Activated T-cell treated with anti-CD3 and anti-CD28 coated beads, Interleukin-2, amount 50 U/mL, for 72 hours (primary cell): Measurements from ENCODE around the gene GEMIN7. TPM values are rescaled to one million over a fixed set of nuclear protein-coding genes. Genes with fewer than 3 reads are reported as not detected.

Source experiments
- ATAC-seq, 2 donors: fragments of 150-1000 bp; cut with Tn5 transposase; replicated peaks in 1 of 2; 2 replicates each; pipeline ENCODE4 v1.10.0; 2021; ENCODE audit warnings: moderate library complexity in 2 of 2, mild to moderate bottlenecking in 1 of 2
- DNase-seq, 2 donors: peaks; one replicate each; pipeline ENCODE4 v3.0.0; 2021 to 2022; ENCODE audit warnings: mixed read lengths in 1 of 2
- H3K27ac Mint-ChIP-seq: one replicate; pipeline ENCODE4 v1.8.0; 2022; ENCODE audit warnings: mild to moderate bottlenecking, moderate library complexity, mixed read lengths
- H3K27me3 Mint-ChIP-seq: one replicate; pipeline ENCODE4 v1.8.0; 2022; ENCODE audit warnings: low read depth, mixed read lengths
- H3K36me3 Mint-ChIP-seq, 2 donors: one replicate each; pipeline ENCODE4 v1.8.0; 2022; ENCODE audit warnings: mixed read lengths in 2 of 2, mild to moderate bottlenecking in 1 of 2; ENCODE audit not compliant: insufficient read depth in 2 of 2
- H3K4me1 Mint-ChIP-seq: one replicate; pipeline ENCODE4 v1.8.0; 2022; ENCODE audit warnings: low read depth, mixed read lengths
- H3K4me3 Mint-ChIP-seq, 2 donors: one replicate each; pipeline ENCODE4 v1.8.0; 2022; ENCODE audit warnings: mild to moderate bottlenecking in 2 of 2, mixed read lengths in 2 of 2, moderate library complexity in 2 of 2
- H3K9me3 Mint-ChIP-seq, 2 donors: one replicate each; pipeline ENCODE4 v1.8.0; 2022; ENCODE audit warnings: mixed read lengths in 2 of 2
- total RNA-seq, 2 donors: library from RNA; stranded (reverse); gene quantifications; one replicate each; pipeline ENCODE4 v1.2.3, GENCODE V29; 2022

Gene GEMIN7
- total RNA-seq, 2 donors from 2014 or later: 26.4 to 28.1 TPM

DNA sequence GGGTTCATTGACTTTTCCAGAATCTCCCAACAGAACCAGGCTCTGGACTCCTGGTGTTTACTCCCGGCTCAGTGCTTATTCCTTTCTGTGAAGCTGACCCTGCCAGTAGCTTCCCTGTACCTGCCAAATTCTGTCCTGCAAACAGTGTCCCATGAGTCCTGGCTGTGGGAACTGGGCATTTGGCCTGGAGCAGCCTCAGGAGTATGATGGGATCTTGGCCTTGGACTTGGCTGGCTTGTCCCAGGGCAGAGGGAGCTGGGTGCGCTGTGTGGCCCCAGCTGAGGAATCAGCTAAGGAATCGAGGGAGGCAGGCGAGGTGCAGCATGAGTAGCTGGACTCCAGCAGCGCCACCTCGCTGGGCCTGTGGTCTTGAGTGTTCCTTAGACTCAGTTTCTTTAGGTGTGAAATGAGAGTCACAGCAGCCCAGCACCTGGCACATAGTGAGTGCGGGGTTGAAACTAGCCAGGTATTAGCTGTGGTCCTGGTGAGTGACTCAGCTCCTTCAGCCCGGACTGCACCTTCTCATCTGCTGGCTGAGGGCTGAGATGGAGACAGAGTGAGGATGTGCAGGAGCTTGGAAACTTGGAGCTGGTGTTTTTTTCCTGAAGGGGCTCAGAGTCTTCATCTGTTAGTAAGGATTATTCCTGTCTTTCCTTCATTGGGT lies 29.9 kb upstream of the GEMIN7 start:
- Mint-ChIP-seq H3K36me3 (peaks cover 4 to 21% of the 10 kb centered on the region in 2 donors), H3K9me3 (no peaks in the 10 kb centered on the region), H3K27ac (peak overlapping the region; percentile 71), H3K4me1 (peaks cover 44% of the 10 kb centered on the region), H3K27me3 (no peaks in the 10 kb centered on the region), H3K4me3 (no peak overlapping the region)
- ATAC-seq (peak in 1 of 2 donors; percentile 13), DNase-seq (no peak)

DNA sequence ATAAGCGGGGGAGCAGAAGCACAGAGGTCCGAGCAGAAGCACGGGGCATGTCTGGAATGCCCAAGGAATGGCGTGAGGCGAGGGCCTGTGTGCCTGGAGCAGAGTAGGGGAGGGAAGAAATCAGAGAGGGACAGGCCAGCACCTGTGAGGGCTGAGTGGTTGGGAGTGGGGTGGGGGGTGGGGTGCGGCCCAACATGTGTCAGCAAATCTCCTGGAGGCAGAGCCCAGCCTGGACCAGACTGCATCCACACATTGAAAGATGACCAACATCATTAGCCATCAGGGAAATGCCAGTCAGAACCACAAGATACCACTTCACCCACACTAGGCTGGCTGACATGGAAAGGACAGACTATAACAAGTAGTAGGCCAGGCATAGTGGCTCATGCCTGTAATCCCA lies 29.0 kb upstream of the GEMIN7 start:
- no peak for ATAC-seq
- H3K4me3 Mint-ChIP-seq: no peak overlapping the region
- H3K36me3 Mint-ChIP-seq: peaks cover 4 to 18% of the 10 kb centered on the region in 2 donors
- DNase-seq: no peak
- peaks cover 40% of the 10 kb centered on the region for H3K4me1 Mint-ChIP-seq
- no peaks in the 10 kb centered on the region for H3K9me3 Mint-ChIP-seq
- H3K27me3 Mint-ChIP-seq: no peaks in the 10 kb centered on the region
- no peak overlapping the region for H3K27ac Mint-ChIP-seq

DNA sequence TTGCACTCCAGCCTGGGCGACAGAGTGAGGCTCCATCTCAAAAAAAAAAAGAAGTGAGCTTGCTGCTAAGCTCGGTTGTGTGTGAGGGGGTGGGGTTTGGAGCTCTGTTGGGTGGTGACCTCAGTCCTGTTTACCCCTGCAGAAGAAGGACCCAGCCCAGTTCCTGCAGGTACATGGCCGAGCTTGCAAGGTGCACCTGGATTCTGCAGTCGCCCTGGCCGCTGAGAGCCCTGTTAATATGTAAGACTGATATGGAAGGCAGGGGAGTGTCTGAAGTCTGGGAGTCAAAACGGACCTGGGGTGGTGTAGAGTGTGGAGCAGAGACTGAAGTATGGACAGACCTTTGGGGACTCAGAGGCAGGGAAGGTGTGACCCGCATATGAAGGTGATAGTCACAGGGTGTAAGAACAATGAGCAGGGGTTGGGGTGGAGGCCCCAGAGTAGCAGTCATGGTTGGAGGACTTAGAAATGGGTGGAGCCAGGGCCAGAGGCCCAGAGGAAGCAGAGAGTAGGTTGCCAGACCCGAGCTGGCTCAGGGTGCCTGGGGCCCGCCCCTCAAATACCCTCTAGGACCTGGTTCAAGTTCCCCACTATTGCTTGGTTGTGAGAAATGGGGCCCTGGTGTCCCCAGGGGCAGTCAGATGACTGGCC lies 27.0 kb upstream of the GEMIN7 start:
- ATAC-seq (no peak), DNase-seq (no peak)
- H3K9me3 Mint-ChIP-seq: no peaks in the 10 kb centered on the region
- H3K27me3 Mint-ChIP-seq: no peaks in the 10 kb centered on the region
- peaks cover 4 to 10% of the 10 kb centered on the region in 2 donors for H3K36me3 Mint-ChIP-seq
- no peak overlapping the region for H3K4me3 Mint-ChIP-seq
- no peak overlapping the region for H3K27ac Mint-ChIP-seq
- H3K4me1 Mint-ChIP-seq: peaks cover 20% of the 10 kb centered on the region

DNA sequence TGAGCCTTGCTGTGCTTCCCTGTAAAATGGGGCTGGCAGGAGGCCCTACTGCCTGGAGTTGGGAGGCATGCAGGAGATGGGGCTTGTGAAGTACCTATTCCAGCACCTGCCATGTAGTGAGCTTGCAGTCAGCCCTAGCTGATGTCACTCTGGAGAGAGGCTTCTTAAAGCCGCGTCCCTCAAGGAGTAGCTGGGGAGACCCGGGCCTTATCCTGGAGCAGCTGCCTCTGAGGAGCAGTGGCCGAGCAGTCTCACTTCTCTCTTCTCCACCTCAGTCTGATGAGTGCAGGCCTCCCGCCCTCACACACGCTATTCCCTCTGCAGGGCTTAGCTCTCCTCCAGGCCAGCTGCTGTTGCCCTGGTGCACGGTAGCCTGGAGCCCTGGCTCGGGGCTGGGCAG lies 22.2 kb upstream of the GEMIN7 start:
- no peak for DNase-seq
- ATAC-seq: no peak
- H3K27ac Mint-ChIP-seq: no peak overlapping the region
- H3K4me1 Mint-ChIP-seq: peaks cover 4% of the 10 kb centered on the region
- no peaks in the 10 kb centered on the region for H3K27me3 Mint-ChIP-seq
- H3K36me3 Mint-ChIP-seq: peaks cover 10 to 36% of the 10 kb centered on the region in 2 donors
- H3K9me3 Mint-ChIP-seq: no peaks in the 10 kb centered on the region
- no peak overlapping the region for H3K4me3 Mint-ChIP-seq

DNA sequence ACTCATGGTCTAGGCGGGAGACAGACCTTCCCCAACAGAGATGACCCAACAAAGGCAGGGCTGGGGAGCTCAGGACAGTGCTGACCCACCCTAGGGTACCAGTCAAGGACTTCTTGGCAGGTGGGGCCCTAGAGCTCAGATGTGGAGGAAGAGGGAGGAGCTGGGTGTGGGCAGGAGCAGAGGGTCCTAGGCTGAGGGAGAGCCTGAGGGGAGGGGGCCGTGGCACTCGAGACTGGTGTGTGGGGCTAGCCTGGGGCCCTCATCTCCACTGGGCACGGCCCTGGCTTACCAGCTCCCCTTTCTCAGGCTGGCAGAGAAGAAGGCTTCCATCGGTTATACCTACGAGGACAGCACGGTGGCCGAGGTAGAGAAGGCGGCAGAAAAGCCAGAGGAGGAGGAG lies 21.6 kb upstream of the GEMIN7 start:
- no peaks in the 10 kb centered on the region for H3K9me3 Mint-ChIP-seq
- H3K27me3 Mint-ChIP-seq: no peaks in the 10 kb centered on the region
- ATAC-seq (peak in 1 of 2 donors; percentile 12), DNase-seq (no peak)
- peaks cover 8 to 33% of the 10 kb centered on the region in 2 donors for H3K36me3 Mint-ChIP-seq
- H3K27ac Mint-ChIP-seq: no peak overlapping the region
- no peak overlapping the region for H3K4me3 Mint-ChIP-seq
- H3K4me1 Mint-ChIP-seq: peaks cover 4% of the 10 kb centered on the region

DNA sequence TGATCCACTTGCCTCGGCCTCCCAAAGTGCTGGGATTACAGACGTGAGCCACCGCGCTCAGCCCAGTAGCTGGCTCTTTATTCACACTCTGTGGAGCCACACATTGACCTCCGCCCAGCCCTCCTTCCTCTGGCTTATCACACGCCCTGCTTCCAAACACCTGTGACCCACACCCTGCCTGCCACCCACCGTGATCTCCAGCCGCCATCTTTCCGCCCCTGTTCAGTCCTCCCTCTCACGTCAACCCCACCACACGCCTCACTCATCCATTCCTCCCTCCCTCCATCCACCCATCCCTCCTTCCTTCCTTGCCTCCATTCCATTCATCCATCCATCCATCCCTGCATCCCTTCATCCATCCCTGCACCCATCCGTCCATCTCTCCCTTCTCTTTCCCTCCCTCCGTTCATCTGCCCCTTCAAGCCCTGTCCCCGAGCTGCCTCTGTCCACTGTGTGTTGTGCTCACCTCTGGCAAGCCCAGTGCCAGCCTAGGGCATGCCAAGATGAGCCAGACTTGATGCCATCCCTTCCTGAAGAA lies 20.4 kb upstream of the GEMIN7 start:
- peak in 1 of 2 donors; percentile 7 for ATAC-seq
- peaks cover 8 to 39% of the 10 kb centered on the region in 2 donors for H3K36me3 Mint-ChIP-seq
- H3K27ac Mint-ChIP-seq: no peak overlapping the region

DNA sequence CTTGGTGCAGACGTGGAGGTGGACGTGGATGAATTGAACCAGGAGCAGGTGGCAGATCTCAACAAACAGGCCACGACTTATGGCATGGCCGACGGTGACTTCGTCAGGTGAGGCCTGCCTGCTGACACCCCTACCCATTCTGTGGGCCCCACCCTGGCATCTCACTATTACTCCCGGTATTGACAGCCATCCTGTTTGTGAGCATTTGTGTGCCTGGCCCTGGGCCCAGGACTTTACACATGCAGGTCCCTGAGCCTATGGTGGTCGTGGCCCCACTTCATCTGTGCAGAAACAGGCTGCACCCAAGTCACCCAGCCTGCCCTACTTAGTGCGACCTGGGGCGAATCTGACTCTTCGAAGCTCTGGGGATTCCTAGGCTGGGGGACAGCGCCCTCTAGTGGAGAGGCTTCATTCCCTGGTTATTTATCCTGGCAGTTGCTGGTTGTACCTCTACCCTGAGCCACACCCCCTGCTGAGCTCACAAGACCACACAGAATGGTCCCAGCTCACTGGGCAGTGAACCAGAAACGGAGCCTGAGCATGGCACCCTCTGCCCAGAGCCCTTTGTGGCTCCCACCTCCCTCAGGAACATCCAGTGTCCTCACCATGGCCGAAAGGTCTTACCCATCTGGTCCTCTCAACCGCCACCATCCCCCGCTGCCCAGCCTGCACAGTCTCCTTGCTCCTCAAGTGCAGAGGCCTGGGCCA lies 19.6 kb upstream of the GEMIN7 start:
- Mint-ChIP-seq H3K9me3 (no peaks in the 10 kb centered on the region), H3K27me3 (no peaks in the 10 kb centered on the region), H3K36me3 (peaks cover 8 to 38% of the 10 kb centered on the region in 2 donors), H3K27ac (no peak overlapping the region), H3K4me1 (peaks cover 4% of the 10 kb centered on the region), H3K4me3 (no peak overlapping the region)
- ATAC-seq: peak; percentile 76 to 83
- DNase-seq: peak; percentile 76 to 85

More for the DNA sequence above, 20.4 kb upstream of the GEMIN7 start:
- peaks cover 4% of the 10 kb centered on the region for H3K4me1 Mint-ChIP-seq
- H3K27me3 Mint-ChIP-seq: no peaks in the 10 kb centered on the region
- H3K9me3 Mint-ChIP-seq: no peaks in the 10 kb centered on the region
- DNase-seq: no peak
- H3K4me3 Mint-ChIP-seq: no peak overlapping the region

DNA sequence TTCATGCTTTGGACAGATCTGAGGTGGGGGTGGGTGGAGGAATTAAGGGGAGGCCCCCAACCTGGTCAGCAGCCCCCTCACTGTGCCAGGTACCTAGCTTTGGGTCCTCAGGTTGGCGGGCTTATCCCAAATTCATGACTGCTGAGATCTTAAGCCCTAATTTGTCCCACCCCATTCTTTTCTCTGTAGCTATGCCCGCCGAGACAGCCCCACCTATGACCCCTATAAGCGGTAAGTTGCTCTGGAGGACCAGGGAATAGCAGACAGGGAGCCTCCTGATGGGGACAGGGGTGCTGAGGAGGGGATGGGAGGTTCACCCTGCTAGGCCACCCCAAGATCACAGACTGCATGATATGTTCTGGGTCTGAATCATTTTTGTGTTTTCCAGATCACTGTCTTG lies 17.1 kb upstream of the GEMIN7 start:
- Mint-ChIP-seq H3K4me3 (no peak overlapping the region), H3K4me1 (peaks cover 4% of the 10 kb centered on the region), H3K27ac (no peak overlapping the region), H3K27me3 (no peaks in the 10 kb centered on the region), H3K36me3 (peaks cover 5 to 36% of the 10 kb centered on the region in 2 donors), H3K9me3 (no peaks in the 10 kb centered on the region)
- DNase-seq (no peak), ATAC-seq (no peak)

DNA sequence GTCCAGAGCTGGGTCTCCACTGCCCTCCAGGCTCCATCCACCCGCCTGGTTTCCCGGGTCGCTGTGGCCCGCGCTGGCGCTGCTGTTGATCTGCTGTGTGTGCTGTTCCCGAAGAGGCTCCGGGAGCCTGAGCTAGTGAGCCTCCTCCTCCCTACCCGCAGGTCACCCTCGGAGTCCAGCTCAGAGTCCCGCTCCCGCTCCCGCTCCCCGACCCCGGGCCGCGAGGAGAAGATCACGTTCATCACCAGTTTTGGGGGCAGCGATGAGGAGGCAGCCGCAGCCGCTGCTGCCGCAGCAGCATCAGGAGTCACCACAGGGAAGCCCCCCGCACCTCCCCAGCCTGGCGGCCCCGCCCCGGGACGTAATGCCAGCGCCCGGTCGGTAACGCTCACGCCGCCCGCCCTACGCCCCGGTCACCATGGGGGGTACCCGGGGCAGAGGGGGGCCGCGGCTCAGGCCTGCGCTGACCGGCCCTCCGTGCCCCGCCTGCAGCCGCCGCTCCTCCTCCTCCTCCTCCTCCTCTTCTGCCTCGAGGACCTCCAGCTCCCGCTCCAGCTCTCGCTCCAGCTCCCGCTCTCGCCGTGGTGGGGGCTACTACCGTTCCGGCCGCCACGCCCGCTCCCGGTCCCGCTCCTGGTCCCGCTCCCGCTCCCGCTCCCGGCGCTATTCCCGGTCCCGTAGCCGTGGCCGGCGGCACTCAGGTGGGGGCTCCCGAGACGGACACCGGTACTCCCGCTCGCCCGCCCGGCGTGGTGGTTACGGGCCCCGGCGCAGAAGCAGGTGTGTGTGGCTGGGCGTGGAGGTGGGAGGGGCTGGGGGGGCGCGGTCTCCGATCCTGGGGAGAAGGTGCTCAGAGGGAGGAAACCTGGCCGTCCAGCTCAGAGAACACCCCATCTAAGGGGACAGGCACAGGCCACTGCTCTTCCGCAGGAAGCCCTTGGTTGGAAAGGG lies 14.9 kb upstream of the GEMIN7 start:
- ATAC-seq: no peak
- peaks cover 5 to 24% of the 10 kb centered on the region in 2 donors for H3K36me3 Mint-ChIP-seq
- H3K27me3 Mint-ChIP-seq: no peaks in the 10 kb centered on the region
- no peak for DNase-seq
- no peak overlapping the region for H3K27ac Mint-ChIP-seq
- H3K9me3 Mint-ChIP-seq: no peaks in the 10 kb centered on the region
- peaks cover 4% of the 10 kb centered on the region for H3K4me1 Mint-ChIP-seq
- no peak overlapping the region for H3K4me3 Mint-ChIP-seq

DNA sequence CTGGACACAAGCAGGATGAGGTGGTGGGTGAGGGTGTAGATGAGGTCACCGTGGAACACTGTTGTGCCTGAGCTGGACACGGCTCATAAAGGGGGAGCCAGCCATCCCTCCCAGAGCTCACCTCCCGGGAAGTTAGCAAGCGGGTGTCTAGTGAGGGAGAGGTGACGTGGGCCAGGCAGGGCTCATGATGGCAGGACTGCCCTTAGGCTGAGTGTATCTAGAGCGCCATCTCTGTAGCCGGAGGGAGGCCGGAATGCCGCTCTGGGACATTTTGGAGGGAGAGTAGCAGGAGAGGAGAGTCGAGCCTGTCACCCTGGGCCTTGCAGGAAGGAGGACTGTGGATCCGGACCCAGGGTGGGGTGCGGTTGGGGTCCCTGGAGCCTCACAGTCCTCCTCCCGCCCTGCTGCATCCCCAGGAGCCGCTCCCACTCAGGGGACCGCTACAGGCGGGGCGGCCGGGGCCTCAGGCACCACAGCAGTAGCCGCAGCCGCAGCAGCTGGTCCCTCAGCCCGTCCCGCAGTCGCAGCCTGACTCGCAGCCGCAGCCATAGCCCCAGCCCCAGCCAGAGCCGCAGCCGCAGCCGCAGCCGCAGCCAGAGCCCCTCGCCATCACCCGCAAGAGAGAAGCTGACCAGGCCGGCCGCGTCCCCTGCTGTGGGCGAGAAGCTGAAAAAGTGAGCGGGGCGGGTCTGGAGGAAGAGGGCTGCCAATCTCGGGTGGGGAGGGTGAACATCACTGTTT lies 12.0 kb upstream of the GEMIN7 start:
- Mint-ChIP-seq H3K27ac (no peak overlapping the region), H3K4me1 (no peaks in the 10 kb centered on the region), H3K4me3 (no peak overlapping the region), H3K36me3 (peaks cover 0 to 9% of the 10 kb centered on the region in 2 donors), H3K27me3 (no peaks in the 10 kb centered on the region), H3K9me3 (no peaks in the 10 kb centered on the region)
- no peak for DNase-seq
- ATAC-seq: no peak

DNA sequence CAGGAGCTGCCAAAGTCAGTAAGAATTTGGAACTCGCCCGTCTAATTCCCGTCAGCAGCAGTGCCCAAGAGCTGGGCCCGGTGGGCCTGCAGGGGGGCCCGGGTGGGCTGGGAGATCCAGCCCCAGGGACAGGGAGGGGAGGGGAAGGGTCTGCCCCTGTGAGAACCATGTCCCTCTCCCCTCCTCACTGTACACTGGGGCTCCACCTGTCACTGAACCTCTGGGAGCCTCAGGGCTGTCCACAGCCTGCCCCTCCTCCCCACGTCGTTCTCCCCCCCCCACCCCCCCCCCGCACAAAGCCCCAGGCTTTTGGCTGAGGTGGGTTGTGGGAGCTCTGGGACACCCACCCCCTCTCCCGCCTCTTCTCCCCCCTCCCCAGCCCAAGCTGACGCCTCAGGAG lies 11.0 kb upstream of the GEMIN7 start:
- H3K27ac Mint-ChIP-seq: no peak overlapping the region
- H3K36me3 Mint-ChIP-seq: peaks cover 0 to 5% of the 10 kb centered on the region in 2 donors
- DNase-seq (no peak), ATAC-seq (no peak)
- no peaks in the 10 kb centered on the region for H3K9me3 Mint-ChIP-seq
- H3K4me1 Mint-ChIP-seq: no peaks in the 10 kb centered on the region
- H3K27me3 Mint-ChIP-seq: no peaks in the 10 kb centered on the region
- no peak overlapping the region for H3K4me3 Mint-ChIP-seq

DNA sequence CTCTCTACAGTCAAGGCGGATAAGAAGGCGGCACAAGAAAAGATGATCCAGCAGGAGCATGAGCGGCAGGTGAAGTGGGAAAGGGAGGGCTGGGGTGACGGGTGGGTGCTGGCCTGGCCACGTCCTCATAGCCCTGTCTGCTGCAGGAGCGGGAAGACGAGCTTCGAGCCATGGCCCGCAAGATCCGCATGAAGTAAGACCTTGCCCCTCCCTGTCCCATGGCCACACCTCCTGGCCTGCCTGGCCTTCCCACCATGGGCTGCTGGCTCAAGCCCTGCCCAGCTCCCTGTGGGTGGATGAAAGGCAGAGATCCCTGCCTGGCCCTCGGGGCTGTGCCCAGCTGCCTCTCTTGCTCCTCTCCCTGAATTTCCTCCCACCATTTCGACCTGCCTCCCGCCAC lies 10.0 kb upstream of the GEMIN7 start:
- H3K27ac Mint-ChIP-seq: no peak overlapping the region

More for the DNA sequence above, 10.0 kb upstream of the GEMIN7 start:
- ATAC-seq (no peak), DNase-seq (no peak)
- Mint-ChIP-seq H3K27me3 (no peaks in the 10 kb centered on the region), H3K36me3 (peaks cover 0 to 2% of the 10 kb centered on the region in 2 donors), H3K4me3 (no peak overlapping the region), H3K4me1 (no peaks in the 10 kb centered on the region), H3K9me3 (no peaks in the 10 kb centered on the region)
